GM12875 (cell line): ENCODE results near the gene GMPPB.

Experiments used
- H3K4me3 ChIP-seq: one replicate; pipeline ENCODE4 v1.5.1; 2011; ENCODE audit warnings: low read depth, low read length, control low read depth
- CTCF ChIP-seq: IDR thresholded peaks from 2 replicates; pipeline ENCODE4 v1.5.1; 2011; ENCODE audit warnings: low read depth, mild to moderate bottlenecking, control low read depth, inconsistent platforms, low read length, moderate library complexity, borderline replicate concordance; ENCODE audit not compliant: insufficient read depth

GMPPB gene

GRCh38 chr3:49723628-49724551 is at the start of gene GMPPB:
Gene GMPPB, minus strand, starts transcription at chr3:49723951. Its CDS starts 225 bp downstream, at chr3:49723726.
- TF ChIP-seq CTCF: no peak
- peak within 1 kb of the TSS; percentile 100 for H3K4me3 ChIP-seq

GRCh38 chr3:49772703-49773102 is 49.0 kb upstream of the GMPPB start:
- H3K4me3 ChIP-seq: no peak overlapping the region
- no peak for TF ChIP-seq CTCF

DNA sequence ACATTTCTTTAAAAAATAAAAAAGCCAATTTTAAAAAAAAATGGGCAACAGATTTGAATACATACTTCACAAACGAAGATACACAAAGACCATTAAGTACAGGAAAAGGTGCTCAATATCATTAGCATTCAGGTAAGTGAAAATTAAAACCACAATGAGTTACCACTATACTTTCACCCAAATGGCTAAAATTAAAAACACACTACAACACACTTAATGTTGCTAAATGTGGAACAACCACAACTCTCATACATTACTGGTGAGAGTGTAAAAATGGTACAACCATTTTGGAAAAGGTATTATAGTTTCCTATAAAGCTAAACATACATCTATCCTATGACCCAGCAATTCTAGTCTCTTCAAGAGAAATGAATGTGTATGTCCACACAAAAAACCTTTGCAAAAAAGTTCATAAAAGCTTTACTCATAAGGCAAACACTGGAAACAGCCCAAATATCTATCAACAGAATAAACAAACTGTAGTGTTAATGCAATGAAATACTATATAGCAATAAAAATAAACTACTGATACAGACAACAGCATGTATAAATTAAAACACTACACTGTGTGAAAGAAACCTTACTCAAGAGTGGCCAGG is 47.7 kb upstream of the GMPPB start:
- H3K4me3 ChIP-seq: no peak overlapping the region
- TF ChIP-seq CTCF: no peak

- no peak overlapping the region for H3K4me3 ChIP-seq
- no peak for TF ChIP-seq CTCF
Observed at GRCh38 chr3:49769926-49770325, 46.2 kb upstream of the GMPPB start.

DNA sequence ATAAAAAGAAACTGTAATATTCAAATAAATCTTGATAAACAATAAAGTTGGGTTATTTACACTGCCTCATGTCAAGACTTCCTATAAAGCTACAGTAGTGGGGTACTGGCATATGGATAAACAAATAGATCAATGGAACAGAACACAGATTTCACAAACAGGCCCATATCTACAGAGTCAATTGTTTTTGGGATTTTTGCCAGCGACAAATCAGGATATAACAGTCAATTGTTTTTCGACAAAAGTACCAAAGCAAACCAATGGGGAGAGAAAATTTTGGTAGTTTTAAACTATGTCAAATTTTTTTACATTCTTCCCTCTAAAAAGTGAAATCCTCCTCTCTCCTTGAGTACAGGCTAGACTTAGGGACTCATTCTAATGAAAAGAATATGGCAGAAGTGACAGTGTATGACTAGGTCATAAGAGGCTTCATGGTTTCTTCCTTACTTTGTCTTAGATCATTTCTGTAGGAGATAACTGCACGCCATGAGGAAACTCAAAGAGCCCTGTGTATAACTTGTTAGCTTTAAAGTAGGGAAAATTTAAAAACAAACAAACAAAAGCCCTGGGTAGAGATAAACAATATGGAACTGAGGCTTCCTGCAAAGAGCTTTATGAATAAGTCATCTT is 45.6 kb upstream of the GMPPB start:
- H3K4me3 ChIP-seq: no peak overlapping the region
- no peak for TF ChIP-seq CTCF

GRCh38 chr3:49763981-49764380 is 40.2 kb upstream of the GMPPB start:
- no peak for TF ChIP-seq CTCF
- no peak overlapping the region for H3K4me3 ChIP-seq
